ENCODE data around the gene NACC2.

NACC2 gene

DNA sequence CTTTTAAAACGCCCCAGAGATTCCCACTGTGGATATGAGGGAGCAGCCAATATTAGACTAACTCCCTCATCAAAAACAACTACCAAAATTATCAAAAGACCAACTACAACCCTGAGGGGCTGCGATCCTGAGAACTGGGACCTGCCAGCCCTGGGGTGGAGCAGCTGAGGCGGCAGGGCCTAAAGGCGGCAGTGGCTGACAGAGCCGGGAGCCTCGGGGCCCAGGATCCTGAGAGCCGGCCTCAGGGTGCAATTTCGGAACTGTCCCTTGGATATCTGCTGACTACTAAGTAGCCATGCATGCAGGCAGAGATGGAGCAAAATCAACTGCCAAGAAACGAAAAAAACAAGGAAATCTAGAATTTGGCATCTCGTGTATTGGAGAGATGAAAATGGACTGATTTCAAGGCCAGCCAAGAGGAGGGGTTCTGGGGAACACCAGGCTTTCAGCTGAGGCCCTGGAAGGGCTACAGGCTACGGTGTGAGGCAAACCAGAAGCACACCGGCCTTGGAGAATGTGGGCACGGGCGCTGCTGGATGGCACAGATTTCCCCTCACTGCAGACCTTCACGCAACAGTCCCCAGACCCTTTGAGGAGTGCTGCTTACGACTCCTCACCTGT is 70.3 kb downstream of the NACC2 start:
- WGBS, 2 experiments (ENCODE audit: insufficient coverage in 2 of 2), result 93 to 94% methylated on average over 13 to 14 of the region's 16 CpGs
- Histone ChIP-seq H3K27ac (ENCODE audit: low read depth, low read length, severe bottlenecking) (no peak overlapping the region), H3K4me3 (ENCODE audit: extremely low read depth, insufficient read depth, low read length, poor library complexity, severe bottlenecking) (no peak overlapping the region), H3K4me1 (ENCODE audit: control insufficient read depth, insufficient read depth, low read length, poor library complexity, severe bottlenecking) (no peaks in the 10 kb centered on the region), H3K36me3 (ENCODE audit: control insufficient read depth, insufficient read depth, low read length) (peaks cover 48% of the 10 kb centered on the region), H3K9me3 (ENCODE audit: control insufficient read depth, low read length) (peaks cover 4% of the 10 kb centered on the region)

DNA sequence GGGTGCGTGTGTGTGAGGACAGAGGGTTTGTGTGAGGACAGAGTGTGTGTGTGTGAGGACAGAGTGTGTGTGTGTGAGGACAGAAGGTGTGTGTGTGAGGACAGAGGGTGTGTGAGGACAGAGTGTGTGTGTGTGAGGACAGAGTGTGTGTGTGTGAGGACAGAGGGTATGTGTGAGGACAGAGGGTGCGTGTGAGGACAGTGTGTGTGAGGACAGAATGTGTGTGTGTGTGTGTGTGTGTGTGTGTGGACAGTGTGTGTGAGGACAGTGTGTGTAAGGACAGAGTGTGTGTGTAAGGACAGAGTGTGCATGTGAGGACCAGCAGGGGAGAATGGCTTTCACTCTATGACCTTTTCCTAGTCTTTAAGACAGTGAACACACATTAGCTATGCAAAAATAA is 70.8 kb downstream of the NACC2 start:
- Histone ChIP-seq H3K9me3 (ENCODE audit: control insufficient read depth, low read length) (peaks cover 2% of the 10 kb centered on the region), H3K4me3 (ENCODE audit: extremely low read depth, insufficient read depth, low read length, poor library complexity, severe bottlenecking) (no peak overlapping the region), H3K36me3 (ENCODE audit: control insufficient read depth, insufficient read depth, low read length) (peaks cover 43% of the 10 kb centered on the region), H3K27ac (ENCODE audit: low read depth, low read length, severe bottlenecking) (no peak overlapping the region), H3K4me1 (ENCODE audit: control insufficient read depth, insufficient read depth, low read length, poor library complexity, severe bottlenecking) (no peaks in the 10 kb centered on the region)
- WGBS, 2 experiments (ENCODE audit: insufficient coverage in 2 of 2), result 89 to 91% methylated on average over 2 of the region's 2 CpGs

GRCh38 chr9:136023410-136024225 is 71.5 kb downstream of the NACC2 start:
- no peaks in the 10 kb centered on the region for H3K9me3 ChIP-seq (ENCODE audit: control insufficient read depth, low read length)
- no peak overlapping the region for H3K4me3 ChIP-seq (ENCODE audit: extremely low read depth, insufficient read depth, low read length, poor library complexity, severe bottlenecking)
- H3K36me3 ChIP-seq (ENCODE audit: control insufficient read depth, insufficient read depth, low read length), result peaks cover 36% of the 10 kb centered on the region
- WGBS, 2 experiments (ENCODE audit: insufficient coverage in 2 of 2), result 91 to 93% methylated on average over 7 to 12 of the region's 16 CpGs
- no peak overlapping the region for H3K27ac ChIP-seq (ENCODE audit: low read depth, low read length, severe bottlenecking)
- peaks cover 4% of the 10 kb centered on the region for H3K4me1 ChIP-seq (ENCODE audit: control insufficient read depth, insufficient read depth, low read length, poor library complexity, severe bottlenecking)

DNA sequence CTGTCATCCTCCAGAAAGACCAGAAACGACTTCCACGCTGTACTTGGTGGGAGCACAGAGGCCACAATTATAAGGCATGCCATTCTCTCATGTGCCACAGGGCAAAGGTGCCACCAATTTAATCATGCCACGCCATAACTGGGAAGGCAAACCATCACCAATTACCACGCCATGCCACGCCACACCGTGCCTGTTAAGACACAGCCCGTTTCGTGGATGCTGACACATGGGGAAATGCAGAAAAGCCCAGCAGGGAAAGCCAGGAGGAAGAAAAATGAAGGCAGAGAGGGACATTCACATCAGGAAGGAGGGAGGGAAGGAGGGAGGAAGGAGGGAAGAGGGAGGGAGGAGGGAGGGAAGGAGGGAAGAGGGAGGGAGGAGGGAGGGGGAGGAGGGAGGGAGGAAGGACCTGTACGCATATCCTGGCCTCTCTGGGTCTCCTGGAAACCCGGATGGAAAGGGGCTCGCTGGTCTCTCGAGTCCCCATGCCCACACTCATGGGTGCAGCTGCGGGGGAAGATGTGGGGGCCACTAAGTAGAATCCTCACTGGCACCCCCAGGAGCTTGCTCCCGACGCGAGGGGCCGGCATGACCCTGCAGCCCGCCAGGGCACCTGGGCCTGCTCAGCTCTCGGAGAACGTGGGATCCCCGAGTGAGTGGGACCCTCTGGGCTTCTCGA is 72.2 kb downstream of the NACC2 start:
- Histone ChIP-seq H3K4me3 (ENCODE audit: extremely low read depth, insufficient read depth, low read length, poor library complexity, severe bottlenecking) (no peak overlapping the region), H3K4me1 (ENCODE audit: control insufficient read depth, insufficient read depth, low read length, poor library complexity, severe bottlenecking) (peaks cover 4% of the 10 kb centered on the region), H3K36me3 (ENCODE audit: control insufficient read depth, insufficient read depth, low read length) (peaks cover 29% of the 10 kb centered on the region), H3K9me3 (ENCODE audit: control insufficient read depth, low read length) (no peaks in the 10 kb centered on the region), H3K27ac (ENCODE audit: low read depth, low read length, severe bottlenecking) (no peak overlapping the region)
- WGBS, 2 experiments (ENCODE audit: insufficient coverage in 2 of 2), result 94 to 97% methylated on average over 17 to 21 of the region's 22 CpGs

GRCh38 chr9:136021872-136022681 is 73.0 kb downstream of the NACC2 start:
- Histone ChIP-seq H3K27ac (ENCODE audit: low read depth, low read length, severe bottlenecking) (no peak overlapping the region), H3K9me3 (ENCODE audit: control insufficient read depth, low read length) (no peaks in the 10 kb centered on the region), H3K4me3 (ENCODE audit: extremely low read depth, insufficient read depth, low read length, poor library complexity, severe bottlenecking) (no peak overlapping the region), H3K36me3 (ENCODE audit: control insufficient read depth, insufficient read depth, low read length) (peaks cover 25% of the 10 kb centered on the region), H3K4me1 (ENCODE audit: control insufficient read depth, insufficient read depth, low read length, poor library complexity, severe bottlenecking) (peaks cover 4% of the 10 kb centered on the region)
- WGBS, 2 experiments (ENCODE audit: insufficient coverage in 2 of 2), result 91 to 94% methylated on average over 19 of the region's 19 CpGs

DNA sequence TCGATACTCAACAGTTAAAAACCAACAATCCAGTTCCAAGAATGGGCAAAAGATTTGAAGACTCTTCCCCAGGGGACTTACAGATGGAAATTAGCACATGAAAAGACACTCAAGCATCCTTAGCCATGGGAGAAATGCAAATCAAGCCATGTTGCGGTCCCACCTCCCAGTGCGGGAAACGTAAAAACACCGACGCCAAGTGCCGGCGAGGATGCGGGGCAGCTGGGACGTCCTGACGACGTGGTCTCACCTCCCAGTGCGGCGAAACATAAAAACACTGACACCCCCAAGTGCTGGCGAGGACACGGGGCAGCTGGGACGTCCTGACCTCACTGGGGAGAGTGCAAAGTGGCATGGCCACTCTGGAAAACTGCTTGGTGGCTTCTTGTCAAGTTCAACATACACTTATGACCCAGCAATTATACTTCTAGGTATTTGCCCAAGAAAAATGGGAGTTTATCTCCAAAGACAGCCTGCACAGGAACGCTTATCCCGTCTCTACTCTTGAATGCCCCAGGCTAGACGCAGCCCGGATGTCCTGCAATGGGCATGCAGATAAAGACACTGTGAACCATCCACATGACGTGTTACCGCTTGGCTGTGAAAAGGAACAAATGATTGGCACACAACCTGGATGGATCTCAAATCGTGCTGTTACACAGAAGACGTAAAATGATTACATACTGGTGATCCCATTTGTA is 73.8 kb downstream of the NACC2 start:
- peaks cover 21% of the 10 kb centered on the region for H3K36me3 ChIP-seq (ENCODE audit: control insufficient read depth, insufficient read depth, low read length)
- 61 to 66% methylated on average over 23 to 24 of the region's 25 CpGs for WGBS, 2 experiments (ENCODE audit: insufficient coverage in 2 of 2)
- H3K4me1 ChIP-seq (ENCODE audit: control insufficient read depth, insufficient read depth, low read length, poor library complexity, severe bottlenecking), result peaks cover 4% of the 10 kb centered on the region
- H3K27ac ChIP-seq (ENCODE audit: low read depth, low read length, severe bottlenecking), result no peak overlapping the region
- H3K4me3 ChIP-seq (ENCODE audit: extremely low read depth, insufficient read depth, low read length, poor library complexity, severe bottlenecking), result no peak overlapping the region
- no peaks in the 10 kb centered on the region for H3K9me3 ChIP-seq (ENCODE audit: control insufficient read depth, low read length)

GRCh38 chr9:136020671-136021070 is 74.4 kb downstream of the NACC2 start:
- H3K4me3 ChIP-seq (ENCODE audit: extremely low read depth, insufficient read depth, low read length, poor library complexity, severe bottlenecking), result no peak overlapping the region
- 78 to 79% methylated on average over 5 of the region's 9 CpGs for WGBS, 2 experiments (ENCODE audit: insufficient coverage in 2 of 2)
- H3K36me3 ChIP-seq (ENCODE audit: control insufficient read depth, insufficient read depth, low read length), result peaks cover 19% of the 10 kb centered on the region
- no peak overlapping the region for H3K27ac ChIP-seq (ENCODE audit: low read depth, low read length, severe bottlenecking)
- H3K9me3 ChIP-seq (ENCODE audit: control insufficient read depth, low read length), result no peaks in the 10 kb centered on the region
- peaks cover 4% of the 10 kb centered on the region for H3K4me1 ChIP-seq (ENCODE audit: control insufficient read depth, insufficient read depth, low read length, poor library complexity, severe bottlenecking)

- no peak overlapping the region for H3K4me3 ChIP-seq (ENCODE audit: extremely low read depth, insufficient read depth, low read length, poor library complexity, severe bottlenecking)
- H3K4me1 ChIP-seq (ENCODE audit: control insufficient read depth, insufficient read depth, low read length, poor library complexity, severe bottlenecking), result peaks cover 4% of the 10 kb centered on the region
- peaks cover 19% of the 10 kb centered on the region for H3K36me3 ChIP-seq (ENCODE audit: control insufficient read depth, insufficient read depth, low read length)
- H3K9me3 ChIP-seq (ENCODE audit: control insufficient read depth, low read length), result no peaks in the 10 kb centered on the region
- WGBS, 2 experiments (ENCODE audit: insufficient coverage in 2 of 2), result 91 to 97% methylated on average over 12 to 15 of the region's 16 CpGs
- no peak overlapping the region for H3K27ac ChIP-seq (ENCODE audit: low read depth, low read length, severe bottlenecking)
Observed at GRCh38 chr9:136020206-136020605, 74.9 kb downstream of the NACC2 start.

DNA sequence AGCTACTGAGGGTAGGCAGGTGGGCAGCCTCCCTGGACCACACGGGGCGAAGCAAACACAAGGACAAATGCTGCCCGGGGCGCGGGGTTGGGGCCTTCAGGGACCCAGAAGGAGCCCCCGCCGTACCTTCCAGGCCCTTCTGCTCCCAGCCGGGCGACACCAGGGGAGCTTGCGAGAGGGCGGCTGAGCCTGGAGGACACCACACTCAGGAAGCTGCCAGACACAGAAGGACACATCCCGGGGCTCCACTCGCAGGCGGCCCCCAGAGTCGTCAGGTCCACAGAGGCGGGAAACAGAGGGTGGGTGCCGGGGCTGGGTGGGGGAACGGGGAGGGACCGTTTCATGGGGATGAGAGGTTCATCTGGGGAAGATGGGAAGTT is 75.4 kb downstream of the NACC2 start:
- no peaks in the 10 kb centered on the region for H3K9me3 ChIP-seq (ENCODE audit: control insufficient read depth, low read length)
- no peak overlapping the region for H3K4me3 ChIP-seq (ENCODE audit: extremely low read depth, insufficient read depth, low read length, poor library complexity, severe bottlenecking)
- peaks cover 4% of the 10 kb centered on the region for H3K4me1 ChIP-seq (ENCODE audit: control insufficient read depth, insufficient read depth, low read length, poor library complexity, severe bottlenecking)
- 93 to 98% methylated on average over 17 to 19 of the region's 19 CpGs for WGBS, 2 experiments (ENCODE audit: insufficient coverage in 2 of 2)
- H3K27ac ChIP-seq (ENCODE audit: low read depth, low read length, severe bottlenecking), result no peak overlapping the region
- peaks cover 19% of the 10 kb centered on the region for H3K36me3 ChIP-seq (ENCODE audit: control insufficient read depth, insufficient read depth, low read length)

All from mesodermal cell (in vitro differentiated cells).